Thymus (tissue), 11 donors: ENCODE measurements around the gene POU5F1. TPM values are rescaled to one million over a fixed set of nuclear protein-coding genes. Genes with fewer than 3 reads are reported as not detected.
A peak's percentile ranks its signal among the peaks of the same experiment; 100 is the strongest.
"Not testable (repeated sequence)": the region's sequence is repeated elsewhere in the genome, so short reads cannot be mapped to it uniquely, and the experiment has no call there.

Source experiments
- DNase-seq, 9 donors: peaks; one replicate each; pipeline ENCODE4 v3.0.0-alpha.2; 2013; ENCODE audit warnings: low spot score in 9 of 9, low read depth in 6 of 9, missing footprints in 1 of 9
- H3K27ac ChIP-seq, 2 donors: one replicate each; pipeline ENCODE4 v1.5.1; 2013; ENCODE audit warnings: control low read depth in 1 of 2, low read depth in 1 of 2, low read length in 1 of 2, mild to moderate bottlenecking in 1 of 2, moderate library complexity in 1 of 2
- H3K27me3 ChIP-seq, 2 donors: one replicate each; pipeline ENCODE4 v1.5.1; 2013; ENCODE audit warnings: low read length in 1 of 2; ENCODE audit not compliant: control insufficient read depth in 2 of 2, insufficient read depth in 1 of 2
- H3K36me3 ChIP-seq, 2 donors: one replicate each; pipeline ENCODE4 v1.5.1; 2013; ENCODE audit warnings: low read length in 1 of 2, mild to moderate bottlenecking in 1 of 2, moderate library complexity in 1 of 2; ENCODE audit not compliant: control insufficient read depth in 2 of 2, insufficient read depth in 2 of 2
- H3K4me1 ChIP-seq, 2 donors: one replicate each; pipeline ENCODE4 v1.5.1; 2013; ENCODE audit warnings: low read length in 2 of 2; ENCODE audit not compliant: control insufficient read depth in 2 of 2, insufficient read depth in 2 of 2
- H3K4me3 ChIP-seq, 2 donors: one replicate each; pipeline ENCODE4 v1.5.1; 2013; ENCODE audit warnings: low read length in 2 of 2, control low read depth in 1 of 2, mild to moderate bottlenecking in 1 of 2
- H3K9me3 ChIP-seq, 2 donors: one replicate each; pipeline ENCODE4 v1.5.1; 2013; ENCODE audit warnings: low read length in 1 of 2, mild to moderate bottlenecking in 1 of 2; ENCODE audit not compliant: control insufficient read depth in 2 of 2, insufficient read depth in 1 of 2
- WGBS: extraction: QIAGEN DNeasy Blood & Tissue Kit; methylation state at CpG from one replicate; pipeline ENCODE4 v1.1.7; 2013; 5-methylcytosine and 5-hydroxymethylcytosine counted together
- polyA plus RNA-seq: library from polyadenylated mRNA; stranded (reverse); fragments of 200-250 nt; gene quantifications from one replicate; pipeline ENCODE4 v1.2.3, GENCODE V29; 2013
- total RNA-seq: library from RNA; stranded (reverse); fragments of 120-200 nt; gene quantifications from one replicate; pipeline ENCODE4 v1.2.4, GENCODE V29; 2013
- donor health status: healthy.

Gene POU5F1
- total and polyA plus RNA-seq, 2 donors = 0.80 to 5.2 TPM

- not testable (repeated sequence) for DNase-seq, H3K4me3 ChIP-seq, H3K4me1 ChIP-seq, H3K27me3 ChIP-seq, H3K36me3 ChIP-seq, H3K27ac ChIP-seq, H3K9me3 ChIP-seq
- WGBS = 79% methylated on average over 2 of the region's 2 CpGs
These were observed 12.8 kb upstream of the POU5F1 start for GRCh38 chr6:31183287-31183686.

DNA sequence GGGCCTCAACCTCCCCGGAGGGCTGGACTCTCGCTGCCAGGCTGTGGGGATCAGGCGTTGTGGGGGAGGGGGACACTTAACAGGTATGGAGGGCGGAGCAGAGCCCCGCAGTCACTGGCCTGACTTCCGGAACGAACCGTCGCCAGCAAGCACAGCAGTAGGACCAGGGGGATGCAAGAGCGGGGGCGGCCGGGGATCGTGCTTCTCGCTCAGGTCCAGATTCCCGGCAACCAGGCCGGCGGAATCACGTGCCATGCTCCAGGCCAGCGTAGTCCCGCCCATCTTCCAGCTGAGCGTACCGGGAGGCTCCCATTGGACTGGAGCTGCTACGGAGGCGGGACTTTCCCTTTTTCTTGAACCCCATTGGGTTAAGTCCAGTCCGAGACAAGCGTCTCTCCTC lies 10.0 kb upstream of the POU5F1 start:
- 68% methylated on average over 26 of the region's 26 CpGs for WGBS
- H3K36me3 ChIP-seq = no peaks in the 10 kb centered on the region
- peaks cover 0 to 7% of the 10 kb centered on the region in 2 donors for H3K4me1 ChIP-seq
- no peaks in the 10 kb centered on the region for H3K9me3 ChIP-seq
- peak in 4 of 9 donors; percentile 30 to 67 (median 52) for DNase-seq
- peak overlapping the region; percentile 20 to 44 for H3K4me3 ChIP-seq
- H3K27me3 ChIP-seq = no peaks in the 10 kb centered on the region
- peak overlapping the region in 1 of 2 donors; percentile 49 for H3K27ac ChIP-seq

GRCh38 chr6:31179896-31180295 lies 9.4 kb upstream of the POU5F1 start:
- Histone ChIP-seq H3K4me1 (peaks cover 0 to 8% of the 10 kb centered on the region in 2 donors), H3K27me3 (no peaks in the 10 kb centered on the region), H3K9me3 (no peaks in the 10 kb centered on the region), H3K36me3 (no peaks in the 10 kb centered on the region), H3K27ac (no peak overlapping the region), H3K4me3 (no peak overlapping the region)
- no peak for DNase-seq
- WGBS = 98% methylated on average over 8 of the region's 8 CpGs

GRCh38 chr6:31179042-31179386 lies 8.5 kb upstream of the POU5F1 start:
- H3K27me3 ChIP-seq = no peaks in the 10 kb centered on the region
- 93% methylated on average over 4 of the region's 4 CpGs for WGBS
- H3K9me3 ChIP-seq = no peaks in the 10 kb centered on the region
- H3K4me3 ChIP-seq = no peak overlapping the region
- no peak overlapping the region for H3K27ac ChIP-seq
- H3K36me3 ChIP-seq = no peaks in the 10 kb centered on the region
- peaks cover 0 to 8% of the 10 kb centered on the region in 2 donors for H3K4me1 ChIP-seq
- no peak for DNase-seq

- H3K4me1 ChIP-seq = peaks cover 0 to 8% of the 10 kb centered on the region in 2 donors
These were observed 7.9 kb upstream of the POU5F1 start for GRCh38 chr6:31178143-31179041.

DNA sequence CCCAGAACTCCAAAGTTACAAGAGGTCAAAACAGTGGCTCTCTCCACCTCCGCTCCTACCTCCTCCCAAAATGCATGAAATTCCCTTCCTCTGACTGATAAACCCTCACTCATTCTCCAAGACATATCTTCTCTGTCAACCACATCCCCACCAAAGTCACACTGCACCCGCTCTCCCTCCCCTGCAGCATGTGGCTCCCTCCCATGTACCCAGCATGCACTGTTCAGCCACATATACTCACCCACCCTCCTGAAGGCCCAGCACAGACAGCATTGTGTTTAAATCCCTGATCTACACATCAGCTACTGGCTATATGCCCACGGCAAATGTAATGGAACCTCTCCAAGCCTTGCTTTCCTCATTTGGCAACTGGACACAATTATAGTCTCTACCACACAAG lies 5.5 kb upstream of the POU5F1 start:
- 74% methylated on average over 3 of the region's 3 CpGs for WGBS
- H3K9me3 ChIP-seq = no peaks in the 10 kb centered on the region
- H3K36me3 ChIP-seq = no peaks in the 10 kb centered on the region
- peak in 2 of 9 donors; percentile 13 to 33 for DNase-seq
- H3K4me3 ChIP-seq = no peak overlapping the region
- H3K27me3 ChIP-seq = no peaks in the 10 kb centered on the region
- peaks cover 0 to 8% of the 10 kb centered on the region in 2 donors for H3K4me1 ChIP-seq
- no peak overlapping the region for H3K27ac ChIP-seq

More at GRCh38 chr6:31178143-31179041, 7.9 kb upstream of the POU5F1 start:
- H3K36me3 ChIP-seq = no peaks in the 10 kb centered on the region
- no peak overlapping the region for H3K4me3 ChIP-seq
- H3K27ac ChIP-seq = no peak overlapping the region
- 71% methylated on average over 8 of the region's 8 CpGs for WGBS
- H3K27me3 ChIP-seq = no peaks in the 10 kb centered on the region
- no peaks in the 10 kb centered on the region for H3K9me3 ChIP-seq
- no peak for DNase-seq

DNA sequence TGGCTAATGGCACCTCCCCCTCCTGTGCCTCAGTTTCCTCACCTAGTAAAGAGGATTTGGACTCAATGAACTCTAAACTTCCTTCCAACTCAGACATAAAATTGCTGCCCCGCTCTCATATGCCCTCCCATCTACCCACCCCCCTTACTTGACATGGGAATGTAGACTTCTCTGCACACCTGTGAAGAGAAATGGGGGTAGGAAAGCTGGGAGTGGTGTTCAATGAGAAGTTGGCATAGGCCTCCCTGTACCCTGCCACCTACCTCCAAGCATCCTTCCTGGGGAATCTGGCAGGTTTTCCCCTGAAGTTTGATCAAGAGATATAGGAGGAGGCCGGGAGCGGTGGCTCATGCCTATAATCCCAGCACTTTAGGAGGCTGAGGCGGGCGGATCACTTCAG lies 3.9 kb upstream of the POU5F1 start:
- 93% methylated on average over 5 of the region's 5 CpGs for WGBS

DNA sequence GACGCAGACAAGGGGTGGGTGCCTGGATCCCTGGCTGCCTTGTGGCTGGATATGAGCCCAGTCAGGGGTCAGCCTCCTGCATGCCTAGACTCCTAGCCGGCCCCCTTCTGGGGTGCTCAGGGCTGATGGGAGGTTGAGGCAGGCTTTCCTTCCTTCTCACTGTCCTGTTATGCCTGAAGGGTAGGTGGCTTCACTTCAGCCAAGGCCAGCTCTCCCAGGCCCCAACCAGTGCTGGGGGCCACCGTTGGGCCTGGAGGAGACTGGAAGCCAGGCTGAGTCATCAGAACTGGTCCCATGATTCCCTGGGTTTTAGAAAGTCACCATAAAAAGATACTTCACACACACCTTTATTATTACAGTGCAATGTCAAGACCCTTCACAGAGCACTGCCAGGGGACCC lies 2.9 kb upstream of the POU5F1 start:
- Histone ChIP-seq H3K4me1 (peaks cover 0 to 8% of the 10 kb centered on the region in 2 donors), H3K9me3 (no peaks in the 10 kb centered on the region), H3K36me3 (no peaks in the 10 kb centered on the region), H3K27ac (no peak overlapping the region), H3K27me3 (no peaks in the 10 kb centered on the region), H3K4me3 (no peak overlapping the region)
- WGBS = 94% methylated on average over 3 of the region's 3 CpGs
- no peak for DNase-seq

More for the DNA sequence above, 3.9 kb upstream of the POU5F1 start:
- Histone ChIP-seq H3K27me3 (no peaks in the 10 kb centered on the region), H3K4me1 (peaks cover 0 to 8% of the 10 kb centered on the region in 2 donors), H3K4me3 (no peak overlapping the region), H3K27ac (no peak overlapping the region), H3K36me3 (no peaks in the 10 kb centered on the region), H3K9me3 (no peaks in the 10 kb centered on the region)
- no peak for DNase-seq

DNA sequence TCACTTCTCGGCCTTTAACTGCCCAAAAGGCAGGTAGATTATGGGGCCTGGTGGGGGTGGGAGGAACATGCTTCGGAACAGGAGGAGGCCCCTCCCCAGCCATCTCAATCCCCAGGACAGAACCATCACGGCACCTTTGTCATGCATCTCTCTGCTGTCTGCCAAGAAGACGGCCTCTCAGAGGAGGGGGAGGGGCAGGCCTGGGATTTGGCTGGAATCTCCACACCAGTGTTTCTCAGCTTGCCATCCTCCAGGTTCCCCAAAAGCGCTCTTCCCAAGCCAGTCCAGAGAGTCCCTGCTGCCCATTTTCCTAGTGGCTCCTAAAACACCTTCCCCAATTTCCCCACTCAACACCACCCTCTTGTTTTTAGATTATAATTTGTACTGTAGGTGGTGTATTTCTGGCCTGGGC lies 2.5 kb upstream of the POU5F1 start:
- no peak for DNase-seq
- WGBS = 93% methylated on average over 5 of the region's 5 CpGs
- H3K27me3 ChIP-seq = no peaks in the 10 kb centered on the region

More for the DNA sequence above, 2.5 kb upstream of the POU5F1 start:
- no peaks in the 10 kb centered on the region for H3K36me3 ChIP-seq
- H3K4me3 ChIP-seq = no peak overlapping the region
- no peaks in the 10 kb centered on the region for H3K9me3 ChIP-seq
- no peak overlapping the region for H3K27ac ChIP-seq
- peaks cover 0 to 8% of the 10 kb centered on the region in 2 donors for H3K4me1 ChIP-seq
